ENCODE measurements around the gene SEC14L2.
"Not testable (repeated sequence)": the region's sequence is repeated elsewhere in the genome, so short reads cannot be mapped to it uniquely, and the experiment has no call there.

The SEC14L2 gene

GRCh38 chr22:30460147-30460546 is 63.3 kb downstream of the SEC14L2 start:
- H3K9me3 ChIP-seq (ENCODE audit: control insufficient read depth, insufficient read depth, low read depth, low read length): no peaks in the 10 kb centered on the region
- no peak overlapping the region for H3K27ac ChIP-seq (ENCODE audit: low read depth, low read length)

DNA sequence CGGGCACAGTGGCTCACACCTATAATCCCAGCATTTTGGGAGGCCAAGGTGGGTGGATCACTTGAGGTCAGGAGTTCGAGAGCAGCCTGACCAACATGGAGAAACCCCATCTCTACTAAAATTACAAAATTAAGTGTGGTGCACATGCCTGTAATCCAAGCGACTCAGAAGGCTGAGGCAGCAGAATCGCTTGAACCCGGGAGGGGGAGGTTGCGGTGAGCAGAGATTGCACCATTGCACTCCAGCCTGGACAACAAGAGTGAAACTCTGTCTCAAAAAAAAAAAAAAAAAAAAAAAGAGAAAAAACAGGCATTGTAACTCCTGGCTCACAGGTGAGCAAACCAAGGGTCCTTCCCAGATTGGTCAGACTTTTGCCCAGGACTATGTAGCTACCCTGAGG is 63.7 kb downstream of the SEC14L2 start:
- H3K4me1 ChIP-seq (ENCODE audit: control insufficient read depth, insufficient read depth, low read length); H3K4me3 ChIP-seq (ENCODE audit: low read depth, low read length); H3K27ac ChIP-seq (ENCODE audit: low read depth, low read length); H3K9me3 ChIP-seq (ENCODE audit: control insufficient read depth, insufficient read depth, low read depth, low read length); H3K27me3 ChIP-seq (ENCODE audit: control insufficient read depth, insufficient read depth, low read length); H3K36me3 ChIP-seq (ENCODE audit: control insufficient read depth, insufficient read depth, low read length); H3K9ac ChIP-seq (ENCODE audit: low read length): not testable (repeated sequence)

More at GRCh38 chr22:30460147-30460546, 63.3 kb downstream of the SEC14L2 start:
- H3K4me3 ChIP-seq (ENCODE audit: low read depth, low read length): no peak overlapping the region
- H3K9ac ChIP-seq (ENCODE audit: low read length): no peak overlapping the region
- H3K27me3 ChIP-seq (ENCODE audit: control insufficient read depth, insufficient read depth, low read length): peaks cover 6% of the 10 kb centered on the region; the same call in 1 of the 2 replicates
- H3K4me1 ChIP-seq (ENCODE audit: control insufficient read depth, insufficient read depth, low read length): no peaks in the 10 kb centered on the region
- no peaks in the 10 kb centered on the region for H3K36me3 ChIP-seq (ENCODE audit: control insufficient read depth, insufficient read depth, low read length)

- Histone ChIP-seq H3K4me1 (ENCODE audit: control insufficient read depth, insufficient read depth, low read length) (no peaks in the 10 kb centered on the region), H3K4me3 (ENCODE audit: low read depth, low read length) (no peak overlapping the region), H3K9ac (ENCODE audit: low read length) (no peak overlapping the region), H3K27ac (ENCODE audit: low read depth, low read length) (no peak overlapping the region), H3K36me3 (ENCODE audit: control insufficient read depth, insufficient read depth, low read length) (no peaks in the 10 kb centered on the region), H3K9me3 (ENCODE audit: control insufficient read depth, insufficient read depth, low read depth, low read length) (no peaks in the 10 kb centered on the region), H3K27me3 (ENCODE audit: control insufficient read depth, insufficient read depth, low read length) (peaks cover 35% of the 10 kb centered on the region; the same call in 1 of the 2 replicates)
Measured at GRCh38 chr22:30469165-30469564, 72.3 kb downstream of the SEC14L2 start.

DNA sequence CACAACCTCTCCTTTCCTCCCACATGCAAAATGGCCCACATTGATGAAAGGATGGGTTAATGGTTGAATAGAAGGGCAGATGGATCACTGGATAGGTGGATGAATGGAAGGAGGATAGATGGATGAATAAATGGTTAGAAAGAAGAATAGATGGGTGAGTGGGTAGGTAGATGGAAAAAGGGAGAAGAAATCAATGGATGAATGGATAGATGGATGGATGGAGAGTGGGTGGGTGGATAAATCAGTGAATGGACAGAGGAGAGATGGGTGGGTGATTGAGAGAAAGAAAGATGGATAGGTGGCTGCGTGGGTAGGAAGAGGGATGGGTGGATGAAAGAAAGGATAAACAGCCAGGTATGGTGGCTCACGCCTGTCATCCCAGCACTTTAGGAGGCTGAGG is 73.8 kb downstream of the SEC14L2 start:
- Histone ChIP-seq H3K27ac (ENCODE audit: low read depth, low read length) (no peak overlapping the region), H3K27me3 (ENCODE audit: control insufficient read depth, insufficient read depth, low read length) (peaks cover 24% of the 10 kb centered on the region; the same call in 1 of the 2 replicates), H3K9ac (ENCODE audit: low read length) (no peak overlapping the region), H3K36me3 (ENCODE audit: control insufficient read depth, insufficient read depth, low read length) (no peaks in the 10 kb centered on the region), H3K9me3 (ENCODE audit: control insufficient read depth, insufficient read depth, low read depth, low read length) (no peaks in the 10 kb centered on the region), H3K4me1 (ENCODE audit: control insufficient read depth, insufficient read depth, low read length) (no peaks in the 10 kb centered on the region), H3K4me3 (ENCODE audit: low read depth, low read length) (no peak overlapping the region)

DNA sequence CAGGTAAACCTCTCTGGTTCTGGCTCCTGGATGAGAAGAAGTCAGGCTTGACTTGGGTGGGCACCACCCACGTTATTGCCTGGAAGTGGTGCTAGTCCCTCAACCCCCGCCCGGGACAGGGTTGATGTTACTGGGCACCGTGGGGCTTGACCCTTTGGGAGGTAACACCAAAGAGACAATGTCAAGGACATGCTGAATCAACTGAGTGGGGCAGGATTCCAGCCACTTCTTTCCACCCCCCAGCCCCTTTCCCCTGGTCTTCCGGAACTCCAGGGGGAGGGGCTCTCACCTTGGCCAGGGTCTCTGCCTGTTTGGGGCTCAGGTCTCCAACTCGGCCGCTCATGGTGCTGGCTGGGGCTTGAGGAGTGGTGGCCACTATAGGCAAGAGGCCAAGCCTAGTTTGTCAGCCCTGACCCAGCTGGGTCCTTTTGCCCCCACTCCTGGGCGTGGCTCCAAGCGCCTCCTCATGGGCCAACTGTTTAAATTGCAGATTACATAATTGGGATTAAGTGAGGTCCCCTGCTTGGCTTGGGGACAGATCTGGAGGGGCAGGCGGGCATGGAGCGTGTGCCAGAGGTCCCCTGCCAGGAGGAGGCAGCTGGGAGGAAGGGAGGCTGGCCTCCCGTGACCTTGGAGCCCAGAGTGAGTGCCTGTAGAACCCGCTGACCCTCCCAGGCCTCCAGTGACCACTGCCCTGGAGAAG is 74.9 kb downstream of the SEC14L2 start, which contains the start of gene SEC14L3:
Gene SEC14L3, minus strand, starts transcription at position 402 of the 703 bp plus-strand sequence. Its CDS starts 59 bp downstream, at position 343.
- Histone ChIP-seq H3K4me3 (ENCODE audit: low read depth, low read length) (no peak within 1 kb of the TSS), H3K27me3 (ENCODE audit: control insufficient read depth, insufficient read depth, low read length) (peaks cover 18% of the 10 kb centered on the region; the same call in 1 of the 2 replicates), H3K27ac (ENCODE audit: low read depth, low read length) (no peak within 1 kb of the TSS), H3K9ac (ENCODE audit: low read length) (no peak within 1 kb of the TSS), H3K4me1 (ENCODE audit: control insufficient read depth, insufficient read depth, low read length) (no peaks in the 10 kb centered on the region), H3K9me3 (ENCODE audit: control insufficient read depth, insufficient read depth, low read depth, low read length) (no peaks in the 10 kb centered on the region), H3K36me3 (ENCODE audit: control insufficient read depth, insufficient read depth, low read length) (no peaks in the 10 kb centered on the region)

GRCh38 chr22:30472994-30473720 is 76.3 kb downstream of the SEC14L2 start:
- H3K4me1 ChIP-seq (ENCODE audit: control insufficient read depth, insufficient read depth, low read length): no peaks in the 10 kb centered on the region
- H3K9me3 ChIP-seq (ENCODE audit: control insufficient read depth, insufficient read depth, low read depth, low read length): no peaks in the 10 kb centered on the region
- H3K4me3 ChIP-seq (ENCODE audit: low read depth, low read length): no peak overlapping the region
- H3K27ac ChIP-seq (ENCODE audit: low read depth, low read length): no peak overlapping the region
- no peak overlapping the region for H3K9ac ChIP-seq (ENCODE audit: low read length)
- no peaks in the 10 kb centered on the region for H3K36me3 ChIP-seq (ENCODE audit: control insufficient read depth, insufficient read depth, low read length)
- H3K27me3 ChIP-seq (ENCODE audit: control insufficient read depth, insufficient read depth, low read length): peaks cover 18% of the 10 kb centered on the region; the same call in 1 of the 2 replicates

- Histone ChIP-seq H3K9me3 (ENCODE audit: control insufficient read depth, insufficient read depth, low read depth, low read length) (no peaks in the 10 kb centered on the region), H3K4me3 (ENCODE audit: low read depth, low read length) (no peak overlapping the region), H3K27me3 (ENCODE audit: control insufficient read depth, insufficient read depth, low read length) (peaks cover 18% of the 10 kb centered on the region; the same call in 1 of the 2 replicates)
Measured at GRCh38 chr22:30474121-30474520, 77.3 kb downstream of the SEC14L2 start.

More at GRCh38 chr22:30474121-30474520, 77.3 kb downstream of the SEC14L2 start:
- H3K27ac ChIP-seq (ENCODE audit: low read depth, low read length): no peak overlapping the region
- H3K9ac ChIP-seq (ENCODE audit: low read length): no peak overlapping the region
- no peaks in the 10 kb centered on the region for H3K4me1 ChIP-seq (ENCODE audit: control insufficient read depth, insufficient read depth, low read length)
- no peaks in the 10 kb centered on the region for H3K36me3 ChIP-seq (ENCODE audit: control insufficient read depth, insufficient read depth, low read length)

Data from HUES6 (cell line).